NCI-H2081 (cell line): ENCODE measurements around the gene RGR.
"Not testable (repeated sequence)": the region's sequence is repeated elsewhere in the genome, so short reads cannot be mapped to it uniquely, and the experiment has no call there.

Experiments
- DNase-seq, 2 experiments: peaks; one replicate each; lab custom pipeline; 2025; lab: John Stamatoyannopoulos, UW

The RGR gene

DNA sequence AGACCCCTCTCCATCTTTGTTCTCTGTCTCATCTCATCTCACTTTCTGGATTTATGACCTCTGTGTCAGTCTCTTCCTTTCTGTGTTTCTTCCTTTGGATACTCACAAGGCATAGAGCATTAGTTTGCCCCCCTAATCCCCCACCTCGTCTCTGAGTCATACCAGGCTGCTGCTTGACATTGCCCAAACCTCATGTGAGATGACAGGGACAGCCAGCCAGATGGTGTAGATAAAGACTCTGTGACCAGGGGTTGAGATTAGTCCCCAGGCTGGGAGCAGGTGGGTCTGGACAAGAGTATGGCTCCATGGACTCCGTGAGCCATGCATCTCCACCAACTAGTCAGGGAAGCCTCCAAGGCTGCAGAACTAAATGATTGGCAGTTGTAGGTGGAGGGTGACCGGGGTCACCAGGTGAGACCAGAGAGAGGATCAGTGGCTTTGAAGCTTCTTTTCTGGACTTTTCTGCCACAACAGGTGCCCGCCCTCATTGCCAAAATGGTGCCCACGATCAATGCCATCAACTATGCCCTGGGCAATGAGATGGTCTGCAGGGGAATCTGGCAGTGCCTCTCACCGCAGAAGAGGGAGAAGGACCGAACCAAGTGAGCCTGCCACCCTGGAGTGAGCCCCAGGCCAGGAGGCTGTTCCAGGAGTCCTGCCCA is 13.3 kb downstream of the RGR start:
- DNase-seq: no peak

DNA sequence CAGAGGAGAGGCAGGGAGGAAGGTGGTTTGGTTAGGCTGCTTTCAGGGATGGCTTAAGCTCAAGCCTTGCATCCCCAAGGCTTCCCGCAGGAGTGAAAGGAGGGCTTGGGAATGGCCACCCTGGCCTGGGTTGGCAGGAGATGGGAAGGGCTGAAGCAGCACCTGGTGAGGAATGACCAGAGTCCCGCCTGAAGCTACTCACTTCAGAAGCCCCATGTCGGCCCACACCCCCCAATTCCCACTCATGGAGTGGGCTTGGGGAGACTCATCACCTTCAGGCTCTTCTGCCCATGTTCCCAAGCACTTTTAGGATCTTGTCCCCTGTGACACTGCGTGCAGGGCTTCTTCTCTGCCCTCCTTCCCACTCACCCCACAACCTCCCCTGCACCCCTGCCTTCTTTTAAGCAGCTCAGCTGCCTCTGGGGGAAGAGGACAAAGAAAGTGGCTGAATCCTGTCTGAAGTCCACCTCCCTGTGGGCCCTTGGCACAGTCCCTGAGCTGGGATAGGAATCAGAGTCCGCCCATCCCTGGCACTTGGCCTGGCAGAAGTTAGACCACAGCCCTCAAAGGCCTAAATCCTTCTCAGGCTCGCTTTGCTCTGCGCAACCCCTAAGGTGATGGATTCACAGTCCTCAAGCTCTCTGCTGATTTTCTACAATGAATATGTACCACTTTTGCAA is 16.5 kb downstream of the RGR start:
- no peak for DNase-seq

GRCh38 chr10:84262190-84262956 is 17.5 kb downstream of the RGR start:
- no peak for DNase-seq

DNA sequence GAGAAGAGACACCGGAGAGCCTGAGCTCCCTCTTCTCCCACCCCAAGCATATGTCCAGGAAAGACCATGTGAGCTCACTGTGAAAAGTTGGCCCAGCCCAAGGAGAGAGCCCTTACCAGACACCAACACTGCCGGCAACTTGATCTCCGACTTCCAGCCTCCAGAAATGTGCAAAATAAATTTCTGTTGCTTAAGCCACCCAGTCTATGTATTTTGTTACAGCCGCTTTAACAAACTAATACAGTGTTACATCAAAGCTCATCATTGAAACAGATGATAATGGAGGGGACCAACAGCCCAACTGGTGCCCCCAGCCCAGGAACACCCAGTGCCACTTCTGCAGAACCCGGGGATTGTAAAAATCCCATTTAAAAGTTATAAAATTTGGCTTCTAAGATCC is 18.9 kb downstream of the RGR start:
- no peak for DNase-seq

GRCh38 chr10:84264611-84265141 is 19.8 kb downstream of the RGR start:
- peak; percentile 57 to 70 for DNase-seq

DNA sequence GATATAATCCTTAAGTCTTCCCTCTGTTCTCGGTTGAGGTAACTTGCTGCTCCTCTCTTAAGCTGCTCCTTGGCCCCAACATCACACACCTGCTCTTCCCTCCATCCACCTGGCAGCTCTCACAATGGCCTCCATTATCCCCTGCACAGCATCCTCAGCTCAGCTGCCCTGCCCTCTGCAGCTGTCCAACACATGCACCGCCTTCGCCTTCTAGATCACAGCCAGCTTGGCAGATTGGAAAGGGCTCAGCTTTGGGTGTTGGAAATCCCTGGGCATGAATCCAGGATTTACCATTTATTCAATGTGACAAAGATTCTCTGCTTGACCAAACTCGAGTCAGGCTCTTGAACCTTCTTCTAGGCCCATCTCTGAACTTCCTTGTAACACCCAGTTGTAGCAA is 20.6 kb downstream of the RGR start:
- peak in 1 of 2 experiments; percentile 55 for DNase-seq

GRCh38 chr10:84267503-84268126 is 22.8 kb downstream of the RGR start:
- DNase-seq: peak in 1 of 2 experiments; percentile 33

DNA sequence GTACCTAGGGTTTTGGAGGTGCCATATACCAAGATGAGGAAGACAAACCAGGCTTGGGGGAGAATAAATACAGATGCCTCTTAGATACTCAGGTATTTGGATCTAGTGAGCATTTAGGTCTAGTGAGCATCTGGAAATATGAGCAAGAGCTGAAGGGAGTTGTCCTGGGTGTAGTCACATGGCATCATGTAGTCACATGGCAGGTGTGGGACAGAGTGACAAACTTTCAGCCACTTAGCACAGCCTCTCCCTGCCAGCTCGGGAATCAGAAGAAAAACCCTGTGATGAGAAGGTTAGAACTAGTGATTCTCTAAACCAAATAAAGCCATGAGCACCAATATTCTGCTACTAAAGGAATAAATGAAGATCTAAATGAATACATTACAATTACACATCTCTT is 24.3 kb downstream of the RGR start:
- no peak for DNase-seq

GRCh38 chr10:84269773-84270172 is 24.9 kb downstream of the RGR start:
- no peak for DNase-seq

- DNase-seq: peak in 1 of 2 experiments; percentile 59
Observed at GRCh38 chr10:84270708-84271107, 25.9 kb downstream of the RGR start.

GRCh38 chr10:84279876-84280475 is 35.1 kb downstream of the RGR start:
- DNase-seq: not testable (repeated sequence)

GRCh38 chr10:84286695-84287094 is 41.8 kb downstream of the RGR start:
- no peak for DNase-seq

DNA sequence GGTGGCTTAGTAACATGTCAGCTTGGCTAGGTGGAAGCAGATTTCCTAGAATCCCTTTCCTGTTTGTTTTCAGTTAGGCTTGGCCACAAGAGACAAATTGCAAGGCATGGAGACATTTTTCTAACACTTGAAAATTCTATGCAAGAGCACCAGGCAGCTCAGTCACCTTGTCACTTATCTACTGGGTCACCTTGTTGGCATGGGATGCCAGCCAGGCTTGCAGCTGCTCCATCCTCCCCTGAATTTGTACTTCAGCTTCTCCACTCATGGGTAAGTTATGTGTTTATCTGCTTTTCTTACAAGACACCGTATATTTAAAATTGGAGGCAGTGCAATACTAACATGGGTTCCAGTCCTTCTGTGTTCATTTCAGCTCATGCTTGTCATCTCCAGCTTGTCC is 43.3 kb downstream of the RGR start:
- DNase-seq: no peak

GRCh38 chr10:84289521-84290200 is 44.8 kb downstream of the RGR start:
- no peak for DNase-seq

GRCh38 chr10:84290235-84290634 is 45.4 kb downstream of the RGR start:
- no peak for DNase-seq

DNA sequence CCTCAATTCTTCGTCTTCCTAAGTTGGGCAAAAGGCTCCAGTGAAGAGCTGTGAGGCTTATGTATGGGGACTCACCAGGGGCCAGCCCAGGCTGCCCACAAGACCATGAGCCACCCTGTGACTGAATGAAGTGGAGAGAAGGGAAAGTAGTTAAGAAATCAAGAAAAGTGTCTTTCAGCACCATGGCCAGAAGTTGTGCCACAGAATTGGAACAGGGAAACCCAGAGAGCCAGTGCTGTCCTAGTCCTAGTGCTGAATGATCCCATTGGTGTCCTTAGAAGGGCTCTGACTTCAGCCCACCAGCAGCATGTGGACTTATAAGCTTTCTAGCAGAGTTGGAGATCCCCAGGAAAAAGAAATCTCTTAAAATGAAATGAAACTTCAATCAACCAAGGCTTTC is 46.5 kb downstream of the RGR start:
- DNase-seq: no peak

- no peak for DNase-seq
Observed at GRCh38 chr10:84292502-84292901, 47.6 kb downstream of the RGR start.

DNA sequence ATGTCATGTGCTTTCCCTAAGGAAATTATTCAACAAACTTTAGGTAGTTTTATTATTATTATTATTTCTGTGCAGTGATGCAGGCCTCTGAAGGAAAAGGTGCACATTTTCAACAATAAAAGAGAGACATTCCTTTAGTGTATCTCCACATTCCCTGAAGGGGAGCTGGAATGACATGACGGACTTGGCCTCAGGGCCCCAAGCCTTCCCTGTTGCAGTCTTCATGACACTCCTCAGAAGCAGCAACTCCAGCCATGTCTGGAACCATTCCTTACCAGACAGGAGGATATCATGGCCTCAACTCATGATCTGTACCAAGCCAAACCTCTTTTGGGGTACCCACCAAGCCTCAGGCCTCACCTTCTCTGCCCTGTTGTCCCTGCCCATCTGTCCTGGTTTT is 48.3 kb downstream of the RGR start:
- no peak for DNase-seq

DNA sequence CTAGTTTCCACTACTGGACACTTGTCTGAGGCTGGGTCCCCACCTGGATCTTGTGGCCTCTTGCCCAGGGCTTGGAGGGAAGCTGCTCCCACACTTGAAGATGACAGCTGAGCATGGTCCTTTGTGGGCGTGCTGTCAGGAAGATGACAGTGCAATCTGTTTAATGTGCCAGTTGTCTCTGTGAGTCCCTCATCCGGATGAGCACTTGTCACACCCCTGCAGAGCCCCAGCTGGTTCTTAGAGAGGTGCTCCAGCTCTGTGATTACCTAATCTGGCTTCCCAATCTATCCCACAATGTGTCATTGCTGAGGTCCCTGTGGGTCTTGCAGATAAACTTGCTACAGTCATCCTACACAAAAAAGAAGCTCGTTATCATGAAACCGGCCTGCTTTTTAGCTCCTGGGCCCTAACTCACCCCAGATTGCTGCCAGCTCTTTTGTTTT is 48.7 kb downstream of the RGR start:
- DNase-seq: no peak

- no peak for DNase-seq
Observed at GRCh38 chr10:84294766-84295447, 50.1 kb downstream of the RGR start.
